ENCODE results near the gene ABLIM3. TPM values are rescaled to one million over a fixed set of nuclear protein-coding genes. Genes with fewer than 3 reads are reported as not detected.

Gene ABLIM3
- total and polyA plus RNA-seq, 2 of the 13 experiments (the other 11 are each of a cell fraction or from before 2014, with no cell fraction given) = 0.53 to 6.3 TPM

DNA sequence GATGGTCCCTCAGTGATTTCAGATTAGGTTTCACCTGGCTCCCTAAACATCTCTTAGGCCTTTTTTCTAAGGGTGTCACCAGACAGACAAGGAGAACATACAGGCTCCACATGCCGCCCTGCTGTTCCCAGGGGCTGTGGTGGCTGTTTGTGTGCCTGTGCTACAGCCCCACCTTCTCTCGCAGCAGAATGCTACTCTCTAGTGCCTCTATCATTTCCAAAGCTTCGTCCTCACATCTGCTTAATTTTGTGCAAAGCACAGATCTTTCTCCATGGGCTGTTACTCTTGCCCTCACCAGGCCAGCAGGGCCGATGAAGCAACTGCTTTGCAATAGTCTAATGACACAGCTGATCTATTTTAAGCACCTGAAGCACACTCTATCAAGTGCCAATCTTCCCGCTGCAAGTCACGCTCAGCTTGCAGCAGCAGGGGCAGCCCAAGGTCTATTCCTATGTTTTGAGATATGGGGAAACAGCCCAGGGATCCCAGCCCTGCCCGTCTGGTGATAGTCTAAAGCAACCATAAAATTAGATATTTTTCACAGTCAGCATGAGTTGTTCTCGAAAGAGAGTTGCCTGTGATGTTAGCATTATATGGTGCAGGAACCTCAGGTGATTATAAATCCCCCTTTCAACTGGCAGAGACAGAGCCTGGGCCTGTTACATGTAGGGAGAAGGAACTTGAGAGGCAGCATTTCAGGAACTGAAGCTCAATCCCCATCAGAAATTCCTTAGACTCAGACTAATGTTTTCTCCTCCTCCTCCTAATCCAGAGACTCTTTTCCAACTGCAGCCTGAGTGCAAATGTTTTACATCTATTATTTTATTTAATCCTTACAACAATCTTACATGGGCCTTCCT lies 12.7 kb downstream of the ABLIM3 start:
- POLR2A ChIA-PET = interaction anchor here (2.1 to 8.0 kb wide), 2 partner anchors 20 to 75 kb away, joined by 6 to 89 read pairs; no protein-coding TSS in a partner anchor
- in situ Hi-C loops (cut with HindIII; ENCODE audit: extremely low pct_ligation_motif_present, low pct_unique_long_range_greater_than_20kb) (no loop called here), intact Hi-C loops (cut with micrococcal nuclease; ENCODE audit: unreplicated experiment) (no loop called here)
- DNase-seq (ENCODE audit: low spot score) = peak; percentile 50
- Histone ChIP-seq H4K20me1 (ENCODE audit: insufficient read depth, low read length) (no peaks in the 10 kb centered on the region), H3K4me1 (ENCODE audit: insufficient read depth, low read length) (peaks cover 84% of the 10 kb centered on the region), H3K9ac (ENCODE audit: insufficient read depth, low read depth, low read length) (peak overlapping the region; percentile 37; the same call in 1 of the 2 replicates), H3K79me2 (ENCODE audit: insufficient read depth, low read length) (no peaks in the 10 kb centered on the region), H3K9me3 (ENCODE audit: low read length) (no peaks in the 10 kb centered on the region), H3K27ac (ENCODE audit: extremely low read length, insufficient read depth, low read length) (peak overlapping the region; percentile 84), H3K4me3 (replicated peaks in 1 of 3; ENCODE audit: insufficient read depth in 1 of 3, low read depth in 2 of 3, low read length in 3 of 3) (no peak overlapping the region), H3K36me3 (replicated peaks in 1 of 2; ENCODE audit: control insufficient read depth in 1 of 2, insufficient read depth in 2 of 2, low read length in 2 of 2) (no peaks in the 10 kb centered on the region), H3K27me3 (ENCODE audit: control insufficient read depth in 1 of 2, insufficient read depth in 2 of 2, low read length in 2 of 2) (no peaks in the 10 kb centered on the region), H3K4me2 (ENCODE audit: low read depth, low read length) (0 out of 2 replicates have a peak overlapping the region, but pooled peaks have one; percentile 10), H2AFZ (ENCODE audit: low read length) (no peak overlapping the region)
- 63% methylated on average over 8 of the region's 8 CpGs for WGBS (ENCODE audit: low lambda C conversion rate)
- no TSS peak for BruUV-seq (replicated peaks)
- FAIRE-seq = no peak
- CTCF ChIA-PET (ENCODE audit: low intra/inter-chr PET ratio, low total read pairs) = no interaction called here
- ATAC-seq = peak; percentile 10; the same call in 1 of the 3 replicates
- peak; percentile 55; the same call in 1 of the 2 replicates for TF ChIP-seq CEBPG (CRISPR knock-in tag; IDR thresholded peaks at IDR 0.05)
- 0 out of 2 replicates have a peak, but pooled peaks have one; percentile 11 for TF ChIP-seq FOSL2 (CRISPR knock-in tag; IDR thresholded peaks at IDR 0.05)
- TF ChIP-seq, protein P1, sequence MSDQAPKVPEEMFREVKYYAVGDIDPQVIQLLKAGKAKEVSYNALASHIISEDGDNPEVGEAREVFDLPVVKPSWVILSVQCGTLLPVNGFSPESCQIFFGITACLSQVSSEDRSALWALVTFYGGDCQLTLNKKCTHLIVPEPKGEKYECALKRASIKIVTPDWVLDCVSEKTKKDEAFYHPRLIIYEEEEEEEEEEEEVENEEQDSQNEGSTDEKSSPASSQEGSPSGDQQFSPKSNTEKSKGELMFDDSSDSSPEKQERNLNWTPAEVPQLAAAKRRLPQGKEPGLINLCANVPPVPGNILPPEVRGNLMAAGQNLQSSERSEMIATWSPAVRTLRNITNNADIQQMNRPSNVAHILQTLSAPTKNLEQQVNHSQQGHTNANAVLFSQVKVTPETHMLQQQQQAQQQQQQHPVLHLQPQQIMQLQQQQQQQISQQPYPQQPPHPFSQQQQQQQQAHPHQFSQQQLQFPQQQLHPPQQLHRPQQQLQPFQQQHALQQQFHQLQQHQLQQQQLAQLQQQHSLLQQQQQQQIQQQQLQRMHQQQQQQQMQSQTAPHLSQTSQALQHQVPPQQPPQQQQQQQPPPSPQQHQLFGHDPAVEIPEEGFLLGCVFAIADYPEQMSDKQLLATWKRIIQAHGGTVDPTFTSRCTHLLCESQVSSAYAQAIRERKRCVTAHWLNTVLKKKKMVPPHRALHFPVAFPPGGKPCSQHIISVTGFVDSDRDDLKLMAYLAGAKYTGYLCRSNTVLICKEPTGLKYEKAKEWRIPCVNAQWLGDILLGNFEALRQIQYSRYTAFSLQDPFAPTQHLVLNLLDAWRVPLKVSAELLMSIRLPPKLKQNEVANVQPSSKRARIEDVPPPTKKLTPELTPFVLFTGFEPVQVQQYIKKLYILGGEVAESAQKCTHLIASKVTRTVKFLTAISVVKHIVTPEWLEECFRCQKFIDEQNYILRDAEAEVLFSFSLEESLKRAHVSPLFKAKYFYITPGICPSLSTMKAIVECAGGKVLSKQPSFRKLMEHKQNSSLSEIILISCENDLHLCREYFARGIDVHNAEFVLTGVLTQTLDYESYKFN (CRISPR knock-in tag; conservative IDR thresholded peaks at IDR 0.05) = no peak
- 0 out of 2 replicates have a peak, but pooled peaks have one; percentile 26 for TF ChIP-seq MED1 (CRISPR knock-in tag; IDR thresholded peaks at IDR 0.05)
- TF ChIP-seq, protein P2, sequence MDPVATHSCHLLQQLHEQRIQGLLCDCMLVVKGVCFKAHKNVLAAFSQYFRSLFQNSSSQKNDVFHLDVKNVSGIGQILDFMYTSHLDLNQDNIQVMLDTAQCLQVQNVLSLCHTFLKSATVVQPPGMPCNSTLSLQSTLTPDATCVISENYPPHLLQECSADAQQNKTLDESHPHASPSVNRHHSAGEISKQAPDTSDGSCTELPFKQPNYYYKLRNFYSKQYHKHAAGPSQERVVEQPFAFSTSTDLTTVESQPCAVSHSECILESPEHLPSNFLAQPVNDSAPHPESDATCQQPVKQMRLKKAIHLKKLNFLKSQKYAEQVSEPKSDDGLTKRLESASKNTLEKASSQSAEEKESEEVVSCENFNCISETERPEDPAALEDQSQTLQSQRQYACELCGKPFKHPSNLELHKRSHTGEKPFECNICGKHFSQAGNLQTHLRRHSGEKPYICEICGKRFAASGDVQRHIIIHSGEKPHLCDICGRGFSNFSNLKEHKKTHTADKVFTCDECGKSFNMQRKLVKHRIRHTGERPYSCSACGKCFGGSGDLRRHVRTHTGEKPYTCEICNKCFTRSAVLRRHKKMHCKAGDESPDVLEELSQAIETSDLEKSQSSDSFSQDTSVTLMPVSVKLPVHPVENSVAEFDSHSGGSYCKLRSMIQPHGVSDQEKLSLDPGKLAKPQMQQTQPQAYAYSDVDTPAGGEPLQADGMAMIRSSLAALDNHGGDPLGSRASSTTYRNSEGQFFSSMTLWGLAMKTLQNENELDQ (CRISPR knock-in tag; IDR thresholded peaks at IDR 0.05; ENCODE audit: borderline replicate concordance) = no peak
- peak; percentile 48; the same call in 1 of the 2 replicates for TF ChIP-seq ZBTB33 (CRISPR knock-in tag; IDR thresholded peaks at IDR 0.05)
- TF ChIP-seq, protein P3, sequence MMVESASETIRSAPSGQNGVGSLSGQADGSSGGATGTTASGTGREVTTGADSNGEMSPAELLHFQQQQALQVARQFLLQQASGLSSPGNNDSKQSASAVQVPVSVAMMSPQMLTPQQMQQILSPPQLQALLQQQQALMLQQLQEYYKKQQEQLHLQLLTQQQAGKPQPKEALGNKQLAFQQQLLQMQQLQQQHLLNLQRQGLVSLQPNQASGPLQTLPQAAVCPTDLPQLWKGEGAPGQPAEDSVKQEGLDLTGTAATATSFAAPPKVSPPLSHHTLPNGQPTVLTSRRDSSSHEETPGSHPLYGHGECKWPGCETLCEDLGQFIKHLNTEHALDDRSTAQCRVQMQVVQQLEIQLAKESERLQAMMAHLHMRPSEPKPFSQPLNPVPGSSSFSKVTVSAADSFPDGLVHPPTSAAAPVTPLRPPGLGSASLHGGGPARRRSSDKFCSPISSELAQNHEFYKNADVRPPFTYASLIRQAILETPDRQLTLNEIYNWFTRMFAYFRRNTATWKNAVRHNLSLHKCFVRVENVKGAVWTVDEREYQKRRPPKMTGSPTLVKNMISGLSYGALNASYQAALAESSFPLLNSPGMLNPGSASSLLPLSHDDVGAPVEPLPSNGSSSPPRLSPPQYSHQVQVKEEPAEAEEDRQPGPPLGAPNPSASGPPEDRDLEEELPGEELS (CRISPR knock-in tag; IDR thresholded peaks at IDR 0.05) = no peak
- TF ChIP-seq, protein P4, sequence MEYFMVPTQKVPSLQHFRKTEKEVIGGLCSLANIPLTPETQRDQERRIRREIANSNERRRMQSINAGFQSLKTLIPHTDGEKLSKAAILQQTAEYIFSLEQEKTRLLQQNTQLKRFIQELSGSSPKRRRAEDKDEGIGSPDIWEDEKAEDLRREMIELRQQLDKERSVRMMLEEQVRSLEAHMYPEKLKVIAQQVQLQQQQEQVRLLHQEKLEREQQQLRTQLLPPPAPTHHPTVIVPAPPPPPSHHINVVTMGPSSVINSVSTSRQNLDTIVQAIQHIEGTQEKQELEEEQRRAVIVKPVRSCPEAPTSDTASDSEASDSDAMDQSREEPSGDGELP (IDR thresholded peaks at IDR 0.05; ENCODE audit: borderline replicate concordance, low read depth) = peak; percentile 57; the same call in 1 of the 2 replicates
- no peak for TF ChIP-seq ZFP36L2 (CRISPR knock-in tag; IDR thresholded peaks at IDR 0.05)
- no peak for TF ChIP-seq CBX5 (CRISPR knock-in tag; IDR thresholded peaks at IDR 0.05; ENCODE audit: borderline replicate concordance)
